Neuronal stem cell (in vitro differentiated cells): Measurements from ENCODE around the gene OTOP2.
A peak's percentile ranks its signal among the peaks of the same experiment; 100 is the strongest.
"Not testable (repeated sequence)": the region's sequence is repeated elsewhere in the genome, so short reads cannot be mapped to it uniquely, and the experiment has no call there.

Experiments used
- DNase-seq: peaks from one replicate; pipeline ENCODE4 v3.0.0-alpha.2; 2013; ENCODE audit warnings: low spot score
- H2AFZ ChIP-seq: one replicate; pipeline ENCODE4 v1.6.1; 2013; ENCODE audit warnings: mild to moderate bottlenecking, low read length, inconsistent platforms
- H2AK5ac ChIP-seq: 2 replicates; pipeline ENCODE4 v1.6.1; 2013; ENCODE audit warnings: low read depth, mild to moderate bottlenecking, inconsistent platforms, low read length, moderate library complexity, mixed read lengths
- H2BK120ac ChIP-seq: 2 replicates; pipeline ENCODE4 v1.6.1; 2013; ENCODE audit warnings: low read depth, mild to moderate bottlenecking, inconsistent platforms, low read length, moderate library complexity, mixed read lengths
- H2BK12ac ChIP-seq: one replicate; pipeline ENCODE4 v1.6.1; 2013; ENCODE audit warnings: low read length, inconsistent platforms
- H2BK15ac ChIP-seq: 2 replicates; pipeline ENCODE4 v1.6.1; 2013; ENCODE audit warnings: mild to moderate bottlenecking, low read length, inconsistent platforms, mixed read lengths
- H2BK5ac ChIP-seq: one replicate; pipeline ENCODE4 v1.6.1; 2013; ENCODE audit warnings: inconsistent platforms, mild to moderate bottlenecking, low read length, moderate library complexity
- H3K14ac ChIP-seq: one replicate; pipeline ENCODE4 v1.6.1; 2013; ENCODE audit warnings: low read length, inconsistent platforms
- H3K18ac ChIP-seq: 2 replicates; pipeline ENCODE4 v1.6.1; 2013; ENCODE audit warnings: low read length, inconsistent platforms
- H3K23ac ChIP-seq: 2 replicates; pipeline ENCODE4 v1.6.1; 2013; ENCODE audit warnings: low read depth, mild to moderate bottlenecking, mixed read lengths, low read length, inconsistent platforms; ENCODE audit not compliant: poor library complexity
- H3K27ac ChIP-seq: replicated peaks from 3 replicates; pipeline ENCODE4 v1.5.1; 2013; ENCODE audit warnings: low read length, inconsistent platforms
- H3K27me3 ChIP-seq, 3 experiments: 2 replicates each; pipeline ENCODE4 v1.6.1; 2013; ENCODE audit warnings: low read length in 3 of 3, mild to moderate bottlenecking in 2 of 3, inconsistent platforms in 1 of 3, low read depth in 1 of 3, mixed read lengths in 1 of 3, moderate library complexity in 1 of 3; ENCODE audit not compliant: control insufficient read depth in 3 of 3, insufficient read depth in 3 of 3
- H3K36me3 ChIP-seq, 2 donors: replicated peaks in 1 of 2; 2 replicates each; pipeline ENCODE4 v1.6.1; 2013; ENCODE audit warnings: low read length in 2 of 2; ENCODE audit not compliant: control insufficient read depth in 2 of 2, insufficient read depth in 2 of 2
- H3K4ac ChIP-seq: 2 replicates; pipeline ENCODE4 v1.6.1; 2013; ENCODE audit warnings: inconsistent platforms, mild to moderate bottlenecking, low read length, moderate library complexity
- H3K4me1 ChIP-seq, 2 donors: 1 replicate in 1 of 2; 2 replicates in 1 of 2; pipeline ENCODE4 v1.6.1; 2013; ENCODE audit warnings: low read length in 2 of 2, low read depth in 1 of 2; ENCODE audit not compliant: control insufficient read depth in 2 of 2, insufficient read depth in 1 of 2
- H3K4me2 ChIP-seq: one replicate; pipeline ENCODE4 v1.6.1; 2013; ENCODE audit warnings: mild to moderate bottlenecking, low read length, inconsistent platforms; ENCODE audit not compliant: insufficient read depth, poor library complexity, severe bottlenecking
- H3K4me3 ChIP-seq, 2 donors: 2 replicates each; pipeline ENCODE4 v1.5.1; 2013; ENCODE audit warnings: low read length in 2 of 2, mild to moderate bottlenecking in 2 of 2, inconsistent platforms in 1 of 2, moderate library complexity in 1 of 2
- H3K79me1 ChIP-seq: one replicate; pipeline ENCODE4 v1.6.1; 2013; ENCODE audit warnings: low read depth, mild to moderate bottlenecking, inconsistent platforms, low read length, moderate library complexity
- H3K9ac ChIP-seq: one replicate; pipeline ENCODE4 v1.6.1; 2013; ENCODE audit warnings: mild to moderate bottlenecking, low read depth, low read length, inconsistent platforms; ENCODE audit not compliant: poor library complexity
- H3K9me3 ChIP-seq, 2 donors: replicated peaks in 1 of 2; 2 replicates each; pipeline versions ENCODE3 to v1.6.1; 2013; ENCODE audit warnings: low read length in 2 of 2, mild to moderate bottlenecking in 2 of 2, inconsistent platforms in 1 of 2, low read depth in 1 of 2, mixed read lengths in 1 of 2, moderate library complexity in 1 of 2; ENCODE audit not compliant: control insufficient read depth in 2 of 2, insufficient read depth in 1 of 2
- H4K8ac ChIP-seq: one replicate; pipeline ENCODE4 v1.6.1; 2013; ENCODE audit warnings: low read depth, mild to moderate bottlenecking, inconsistent platforms, low read length, moderate library complexity
- H4K91ac ChIP-seq: one replicate; pipeline ENCODE4 v1.6.1; 2013; ENCODE audit warnings: low read length, low read depth, mild to moderate bottlenecking, inconsistent platforms; ENCODE audit not compliant: poor library complexity
- WGBS, 2 donors: extraction: QIAGEN DNeasy Blood & Tissue Kit; methylation state at CpG; one replicate each; pipeline ENCODE4 v1.1.7; 2013; ENCODE audit warnings: missing lambda C conversion rate in 2 of 2, mixed read lengths in 1 of 2; ENCODE audit not compliant: insufficient read length in 2 of 2, insufficient replicate concordance in 1 of 2; ENCODE audit errors: extremely low coverage in 2 of 2; 5-methylcytosine and 5-hydroxymethylcytosine counted together

The OTOP2 gene

GRCh38 chr17:74981318-74981978, 57.4 kb downstream of the OTOP2 start:
- Histone ChIP-seq H3K4me2 (peak overlapping the region; percentile 79), H4K8ac (no peak overlapping the region), H3K4me1 (peaks cover 2 to 6% of the 10 kb centered on the region in 2 donors), H2AFZ (peak overlapping the region; percentile 90), H2BK120ac (no peak overlapping the region), H3K18ac (no peak overlapping the region), H3K4ac (no peak overlapping the region), H3K9ac (peak overlapping the region; percentile 88), H3K79me1 (no peaks in the 10 kb centered on the region), H2BK15ac (no peak overlapping the region), H2AK5ac (peak overlapping the region; percentile 36), H3K4me3 (peak overlapping the region; percentile 88 to 92), H2BK12ac (no peak overlapping the region), H3K36me3 (no peaks in the 10 kb centered on the region), H2BK5ac (no peak overlapping the region), H3K9me3 (peaks cover 0 to 2% of the 10 kb centered on the region in 2 donors), H3K23ac (no peak overlapping the region), H3K27ac (no peak overlapping the region), H3K27me3 (peaks cover 0 to 3% (median 0%) of the 10 kb centered on the region in 3 experiments), H3K14ac (no peak overlapping the region), H4K91ac (no peak overlapping the region)
- WGBS, 2 donors = no CpG with 5 or more reads among the region's 16 CpGs
- no peak for DNase-seq

GRCh38 chr17:74981979-74982662, 58.0 kb downstream of the OTOP2 start:
- Histone ChIP-seq H4K91ac (no peak overlapping the region), H3K23ac (peak overlapping the region; percentile 98), H3K4me3 (peak overlapping the region; percentile 88 to 92), H2AFZ (peak overlapping the region; percentile 90), H3K79me1 (no peaks in the 10 kb centered on the region), H3K4me2 (peak overlapping the region; percentile 79), H3K27ac (peak overlapping the region; percentile 78), H3K18ac (peak overlapping the region; percentile 99), H3K9ac (peak overlapping the region; percentile 88), H3K4ac (no peak overlapping the region), H2BK5ac (peak overlapping the region; percentile 92), H4K8ac (peak overlapping the region; percentile 87), H3K4me1 (peaks cover 2 to 6% of the 10 kb centered on the region in 2 donors), H2AK5ac (no peak overlapping the region), H2BK120ac (no peak overlapping the region), H2BK15ac (peak overlapping the region; percentile 97), H3K27me3 (peaks cover 0 to 3% (median 0%) of the 10 kb centered on the region in 3 experiments), H3K14ac (peak overlapping the region; percentile 78), H3K36me3 (no peaks in the 10 kb centered on the region), H2BK12ac (no peak overlapping the region), H3K9me3 (peaks cover 0 to 2% of the 10 kb centered on the region in 2 donors)
- no CpG with 5 or more reads among the region's 61 CpGs for WGBS, 2 donors
- DNase-seq = peak; percentile 78

- H3K4ac ChIP-seq, H3K27me3 ChIP-seq, H3K79me1 ChIP-seq, H2BK15ac ChIP-seq, H2BK12ac ChIP-seq, H2BK120ac ChIP-seq, H3K4me1 ChIP-seq, DNase-seq, H4K8ac ChIP-seq, H3K9me3 ChIP-seq, H4K91ac ChIP-seq, H2AK5ac ChIP-seq, H3K36me3 ChIP-seq: not testable (repeated sequence)
- H3K9ac ChIP-seq = peak overlapping the region; percentile 88
- peak overlapping the region; percentile 92 for H2BK5ac ChIP-seq
- WGBS, 2 donors = no CpG with 5 or more reads among the region's 14 CpGs
- H3K27ac ChIP-seq = peak overlapping the region; percentile 69
- peak overlapping the region; percentile 88 to 92 for H3K4me3 ChIP-seq
- peak overlapping the region; percentile 90 for H2AFZ ChIP-seq
- H3K14ac ChIP-seq = peak overlapping the region; percentile 78
- H3K23ac ChIP-seq = peak overlapping the region; percentile 98
- H3K18ac ChIP-seq = peak overlapping the region; percentile 99
- H3K4me2 ChIP-seq = peak overlapping the region; percentile 79
These were observed 58.7 kb downstream of the OTOP2 start for GRCh38 chr17:74982663-74983313.
